ENCODE measurements around the gene LSAMP.

- TF ChIP-seq, protein P1, sequence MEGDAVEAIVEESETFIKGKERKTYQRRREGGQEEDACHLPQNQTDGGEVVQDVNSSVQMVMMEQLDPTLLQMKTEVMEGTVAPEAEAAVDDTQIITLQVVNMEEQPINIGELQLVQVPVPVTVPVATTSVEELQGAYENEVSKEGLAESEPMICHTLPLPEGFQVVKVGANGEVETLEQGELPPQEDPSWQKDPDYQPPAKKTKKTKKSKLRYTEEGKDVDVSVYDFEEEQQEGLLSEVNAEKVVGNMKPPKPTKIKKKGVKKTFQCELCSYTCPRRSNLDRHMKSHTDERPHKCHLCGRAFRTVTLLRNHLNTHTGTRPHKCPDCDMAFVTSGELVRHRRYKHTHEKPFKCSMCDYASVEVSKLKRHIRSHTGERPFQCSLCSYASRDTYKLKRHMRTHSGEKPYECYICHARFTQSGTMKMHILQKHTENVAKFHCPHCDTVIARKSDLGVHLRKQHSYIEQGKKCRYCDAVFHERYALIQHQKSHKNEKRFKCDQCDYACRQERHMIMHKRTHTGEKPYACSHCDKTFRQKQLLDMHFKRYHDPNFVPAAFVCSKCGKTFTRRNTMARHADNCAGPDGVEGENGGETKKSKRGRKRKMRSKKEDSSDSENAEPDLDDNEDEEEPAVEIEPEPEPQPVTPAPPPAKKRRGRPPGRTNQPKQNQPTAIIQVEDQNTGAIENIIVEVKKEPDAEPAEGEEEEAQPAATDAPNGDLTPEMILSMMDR (IDR thresholded peaks at IDR 0.05), result no peak
- TF ChIP-seq EZH2 (IDR thresholded peaks at IDR 0.05; ENCODE audit: borderline replicate concordance, insufficient read depth, low read depth, low read length, poor library complexity, severe bottlenecking), result no peak
Observed at GRCh38 chr3:116300226-116300625, 145.1 kb downstream of the LSAMP start.
